ENCODE measurements around the gene SAE1.

- TF ChIP-seq POLR2A (IDR thresholded peaks at IDR 0.05) (no peak), POLR2AphosphoS5 (IDR thresholded peaks at IDR 0.05) (no peak), EP300 (IDR thresholded peaks at IDR 0.05) (no peak)
- TF ChIP-seq, protein P1, sequence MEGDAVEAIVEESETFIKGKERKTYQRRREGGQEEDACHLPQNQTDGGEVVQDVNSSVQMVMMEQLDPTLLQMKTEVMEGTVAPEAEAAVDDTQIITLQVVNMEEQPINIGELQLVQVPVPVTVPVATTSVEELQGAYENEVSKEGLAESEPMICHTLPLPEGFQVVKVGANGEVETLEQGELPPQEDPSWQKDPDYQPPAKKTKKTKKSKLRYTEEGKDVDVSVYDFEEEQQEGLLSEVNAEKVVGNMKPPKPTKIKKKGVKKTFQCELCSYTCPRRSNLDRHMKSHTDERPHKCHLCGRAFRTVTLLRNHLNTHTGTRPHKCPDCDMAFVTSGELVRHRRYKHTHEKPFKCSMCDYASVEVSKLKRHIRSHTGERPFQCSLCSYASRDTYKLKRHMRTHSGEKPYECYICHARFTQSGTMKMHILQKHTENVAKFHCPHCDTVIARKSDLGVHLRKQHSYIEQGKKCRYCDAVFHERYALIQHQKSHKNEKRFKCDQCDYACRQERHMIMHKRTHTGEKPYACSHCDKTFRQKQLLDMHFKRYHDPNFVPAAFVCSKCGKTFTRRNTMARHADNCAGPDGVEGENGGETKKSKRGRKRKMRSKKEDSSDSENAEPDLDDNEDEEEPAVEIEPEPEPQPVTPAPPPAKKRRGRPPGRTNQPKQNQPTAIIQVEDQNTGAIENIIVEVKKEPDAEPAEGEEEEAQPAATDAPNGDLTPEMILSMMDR (IDR thresholded peaks at IDR 0.05) = no peak
Observed at GRCh38 chr19:47120470-47121067, 10.1 kb upstream of the SAE1 start.
